HepG2 (cell line): Measurements from ENCODE around the gene TAS2R19. TPM values are rescaled to one million over a fixed set of nuclear protein-coding genes. Genes with fewer than 3 reads are reported as not detected.
A peak's percentile ranks its signal among the peaks of the same experiment; 100 is the strongest.

Source experiments
- ESRRA ChIP-seq: sonication (generic); formaldehyde crosslinking; IDR thresholded peaks from 2 replicates; pipeline ENCODE4 v1.5.1; 2020; ENCODE audit warnings: mild to moderate bottlenecking, low read depth, missing genetic modification reagents
- ETS1 ChIP-seq: sonication (generic); formaldehyde crosslinking; IDR thresholded peaks from 2 replicates; pipeline ENCODE4 v1.4.0; 2020; ENCODE audit warnings: missing genetic modification reagents
- FOXK1 ChIP-seq: sonication (generic); formaldehyde crosslinking; IDR thresholded peaks from 2 replicates; pipeline ENCODE4 v1.4.0; 2020; ENCODE audit warnings: low read depth, missing genetic modification reagents, borderline replicate concordance
- HMGA1 ChIP-seq: sonication (generic); formaldehyde crosslinking; conservative IDR thresholded peaks from 2 replicates; pipeline ENCODE4 v1.4.0; 2020; ENCODE audit warnings: missing genetic modification reagents
- MBNL3 ChIP-seq: fragments of 250-450 bp; sonication (Bioruptor Pico); conservative IDR thresholded peaks from 2 replicates; pipeline ENCODE4 v1.8.0; 2022; ENCODE audit warnings: mild to moderate bottlenecking, inconsistent platforms
- NFE2L2 ChIP-seq: fragments of 150-350 bp; IDR thresholded peaks from 2 replicates; pipeline ENCODE4 v1.6.1; 2014; ENCODE audit warnings: low read length
- PAXIP1 ChIP-seq: sonication (generic); formaldehyde crosslinking; conservative IDR thresholded peaks from 2 replicates; pipeline ENCODE4 v1.4.0; 2020; ENCODE audit warnings: mild to moderate bottlenecking, missing genetic modification reagents, moderate library complexity
- PHF21A ChIP-seq: sonication (generic); formaldehyde crosslinking; IDR thresholded peaks from 2 replicates; pipeline ENCODE4 v1.5.0; 2020; ENCODE audit warnings: mild to moderate bottlenecking, missing genetic modification reagents
- RARA ChIP-seq: IDR thresholded peaks from 2 replicates; pipeline ENCODE4 v1.6.1; 2016; ENCODE audit warnings: missing genetic modification reagents, missing compliant biosample characterization
- RNF2 ChIP-seq: fragments of 450-650 bp; conservative IDR thresholded peaks from 2 replicates; pipeline ENCODE4 v1.6.1; 2016; ENCODE audit warnings: low read depth
- TP53 ChIP-seq: sonication (generic); formaldehyde crosslinking; conservative IDR thresholded peaks from 2 replicates; pipeline ENCODE4 v1.4.0; 2020; ENCODE audit warnings: missing genetic modification reagents
- ZBTB33 ChIP-seq: sonication (generic); formaldehyde crosslinking; IDR thresholded peaks from 2 replicates; pipeline ENCODE4 v1.4.0; 2020; ENCODE audit warnings: missing genetic modification reagents
- ZFY ChIP-seq: sonication (generic); formaldehyde crosslinking; IDR thresholded peaks from 2 replicates; pipeline ENCODE4 v1.4.0; 2020; ENCODE audit warnings: missing genetic modification reagents
- ZNF782 ChIP-seq: sonication (generic); formaldehyde crosslinking; IDR thresholded peaks from 2 replicates; pipeline ENCODE4 v1.4.0; 2020; ENCODE audit warnings: missing genetic modification reagents, mild to moderate bottlenecking, borderline replicate concordance
- polyA plus RNA-seq, 8 experiments: library from polyadenylated mRNA; depleted of rRNA in 3 of 8; stranded (reverse) in 7 of 8; unstranded in 1 of 8; fragments of >200 nt; fragmentation: Illumina TruSeq in 4 of 8; extraction: Trizol in 4 of 8; gene quantifications; 2 replicates each; pipeline versions ENCODE4 v1.2.1 to v1.2.3, GENCODE V29; 2011 to 2016; ENCODE audit warnings: low read depth in 4 of 8, missing spikeins in 1 of 8, mixed read lengths in 1 of 8; ENCODE audit not compliant: insufficient read depth in 1 of 8
- total RNA-seq, 5 experiments: library from RNA; depleted of rRNA; stranded (reverse); fragments of >200 nt; fragmentation: Illumina TruSeq; extraction: Trizol; gene quantifications; 2 replicates each; pipeline ENCODE4 v1.2.3, GENCODE V29; 2016; ENCODE audit warnings: low read depth in 1 of 5
- TF ChIP-seq, protein P1 (sequence below): sonication (generic); formaldehyde crosslinking; IDR thresholded peaks from 2 replicates; pipeline ENCODE4 v1.5.1; 2020; ENCODE audit warnings: missing genetic modification reagents, mild to moderate bottlenecking, borderline replicate concordance
- TF ChIP-seq, protein P2 (sequence below): sonication (generic); formaldehyde crosslinking; IDR thresholded peaks from 2 replicates; pipeline ENCODE4 v1.8.1; 2023; ENCODE audit warnings: mild to moderate bottlenecking, missing genetic modification reagents, borderline replicate concordance
- TF ChIP-seq, protein P3 (sequence below): sonication (generic); formaldehyde crosslinking; conservative IDR thresholded peaks from 2 replicates; pipeline ENCODE4 v1.4.0; 2020; ENCODE audit warnings: missing genetic modification reagents

The TAS2R19 gene
- total and polyA plus RNA-seq, 2 of the 13 experiments (the other 11 are each of a cell fraction or from before 2014, with no cell fraction given), result 0.62 to 5.3 TPM

GRCh38 chr12:11015775-11016430 is 6.5 kb downstream of the TAS2R19 start (continued):
- TF ChIP-seq ETS1 (CRISPR knock-in tag), result no peak
- TF ChIP-seq, protein P1, sequence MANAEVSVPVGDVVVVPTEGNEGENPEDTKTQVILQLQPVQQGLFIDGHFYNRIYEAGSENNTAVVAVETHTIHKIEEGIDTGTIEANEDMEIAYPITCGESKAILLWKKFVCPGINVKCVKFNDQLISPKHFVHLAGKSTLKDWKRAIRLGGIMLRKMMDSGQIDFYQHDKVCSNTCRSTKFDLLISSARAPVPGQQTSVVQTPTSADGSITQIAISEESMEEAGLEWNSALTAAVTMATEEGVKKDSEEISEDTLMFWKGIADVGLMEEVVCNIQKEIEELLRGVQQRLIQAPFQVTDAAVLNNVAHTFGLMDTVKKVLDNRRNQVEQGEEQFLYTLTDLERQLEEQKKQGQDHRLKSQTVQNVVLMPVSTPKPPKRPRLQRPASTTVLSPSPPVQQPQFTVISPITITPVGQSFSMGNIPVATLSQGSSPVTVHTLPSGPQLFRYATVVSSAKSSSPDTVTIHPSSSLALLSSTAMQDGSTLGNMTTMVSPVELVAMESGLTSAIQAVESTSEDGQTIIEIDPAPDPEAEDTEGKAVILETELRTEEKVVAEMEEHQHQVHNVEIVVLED (CRISPR knock-in tag), result no peak
- TF ChIP-seq TP53 (CRISPR knock-in tag), result no peak
- no peak for TF ChIP-seq ZNF782 (CRISPR knock-in tag)
- TF ChIP-seq, protein P2, sequence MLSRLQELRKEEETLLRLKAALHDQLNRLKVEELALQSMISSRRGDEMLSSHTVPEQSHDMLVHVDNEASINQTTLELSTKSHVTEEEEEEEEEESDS (CRISPR knock-in tag), result no peak
- TF ChIP-seq NFE2L2, result no peak
- TF ChIP-seq FOXK1 (CRISPR knock-in tag), result peak; percentile 39; the same call in 1 of the 2 replicates
- TF ChIP-seq ZFY (CRISPR knock-in tag), result no peak
- no peak for TF ChIP-seq HMGA1 (CRISPR knock-in tag)
- TF ChIP-seq ZBTB33, result no peak
- TF ChIP-seq RARA (CRISPR knock-in tag), result peak; percentile 80
- TF ChIP-seq RNF2, result no peak
- no peak for TF ChIP-seq MBNL3
- TF ChIP-seq PHF21A, result peak; percentile 91
- peak; percentile 86 for TF ChIP-seq ESRRA
- peak; percentile 96 for TF ChIP-seq PAXIP1 (CRISPR knock-in tag)
- TF ChIP-seq, protein P3, sequence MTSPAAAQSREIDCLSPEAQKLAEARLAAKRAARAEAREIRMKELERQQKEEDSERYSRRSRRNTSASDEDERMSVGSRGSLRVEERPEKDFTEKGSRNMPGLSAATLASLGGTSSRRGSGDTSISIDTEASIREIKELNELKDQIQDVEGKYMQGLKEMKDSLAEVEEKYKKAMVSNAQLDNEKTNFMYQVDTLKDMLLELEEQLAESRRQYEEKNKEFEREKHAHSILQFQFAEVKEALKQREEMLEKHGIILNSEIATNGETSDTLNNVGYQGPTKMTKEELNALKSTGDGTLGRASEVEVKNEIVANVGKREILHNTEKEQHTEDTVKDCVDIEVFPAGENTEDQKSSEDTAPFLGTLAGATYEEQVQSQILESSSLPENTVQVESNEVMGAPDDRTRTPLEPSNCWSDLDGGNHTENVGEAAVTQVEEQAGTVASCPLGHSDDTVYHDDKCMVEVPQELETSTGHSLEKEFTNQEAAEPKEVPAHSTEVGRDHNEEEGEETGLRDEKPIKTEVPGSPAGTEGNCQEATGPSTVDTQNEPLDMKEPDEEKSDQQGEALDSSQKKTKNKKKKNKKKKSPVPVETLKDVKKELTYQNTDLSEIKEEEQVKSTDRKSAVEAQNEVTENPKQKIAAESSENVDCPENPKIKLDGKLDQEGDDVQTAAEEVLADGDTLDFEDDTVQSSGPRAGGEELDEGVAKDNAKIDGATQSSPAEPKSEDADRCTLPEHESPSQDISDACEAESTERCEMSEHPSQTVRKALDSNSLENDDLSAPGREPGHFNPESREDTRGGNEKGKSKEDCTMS, result no peak
